ENCODE data around the gene CADPS2. TPM values are rescaled to one million over a fixed set of nuclear protein-coding genes. Genes with fewer than 3 reads are reported as not detected.
"Not testable (repeated sequence)": the region's sequence is repeated elsewhere in the genome, so short reads cannot be mapped to it uniquely, and the experiment has no call there.

Gene CADPS2
- polyA plus RNA-seq, 3 donors = not detected

- WGBS (ENCODE audit: insufficient coverage) = no CpG with 5 or more reads among the region's 2 CpGs
- Histone ChIP-seq H3K27ac (ENCODE audit: low read depth in 1 of 2, low read length in 2 of 2) (no peak overlapping the region), H3K36me3 (replicated peaks in 1 of 2; ENCODE audit: control insufficient read depth in 1 of 2, insufficient read depth in 2 of 2, low read length in 2 of 2) (no peaks in the 10 kb centered on the region), H3K4me2 (replicated peaks; ENCODE audit: extremely low read depth, low read length, poor library complexity, severe bottlenecking) (no peak overlapping the region), H4K20me1 (ENCODE audit: insufficient read depth, low read length) (no peaks in the 10 kb centered on the region), H2AFZ (ENCODE audit: insufficient read depth, low read depth, low read length, poor library complexity, severe bottlenecking) (no peak overlapping the region), H3K9me3 (replicated peaks in 1 of 2; ENCODE audit: control insufficient read depth in 1 of 2, insufficient read depth in 1 of 2, low read length in 2 of 2) (peaks cover 0 to 2% of the 10 kb centered on the region in 2 donors), H3K79me2 (ENCODE audit: insufficient read depth, low read length) (no peaks in the 10 kb centered on the region), H3K4me1 (ENCODE audit: control insufficient read depth in 1 of 2, insufficient read depth in 2 of 2, low read length in 2 of 2) (no peaks in the 10 kb centered on the region), H3K9ac (ENCODE audit: insufficient read depth, low read length, poor library complexity, severe bottlenecking) (no peak overlapping the region), H3K27me3 (ENCODE audit: control insufficient read depth in 2 of 2, insufficient read depth in 2 of 2, low read length in 2 of 2) (no peaks in the 10 kb centered on the region), H3K4me3 (replicated peaks in 1 of 3; ENCODE audit: low read depth in 2 of 3, low read length in 3 of 3) (no peak overlapping the region)
- H3K9me3 Mint-ChIP-seq = peaks cover 0 to 11% (median 3%) of the 10 kb centered on the region in 7 donors
- H3K36me3 Mint-ChIP-seq = no peaks in the 10 kb centered on the region
- no peaks in the 10 kb centered on the region for H3K27me3 Mint-ChIP-seq (ENCODE audit: low read depth in 3 of 3)
- no peak overlapping the region for H3K27ac Mint-ChIP-seq
- intact Hi-C loops (cut with micrococcal nuclease) = no loop called here
- no peak for DNase-seq
- TF ChIP-seq, protein P1, sequence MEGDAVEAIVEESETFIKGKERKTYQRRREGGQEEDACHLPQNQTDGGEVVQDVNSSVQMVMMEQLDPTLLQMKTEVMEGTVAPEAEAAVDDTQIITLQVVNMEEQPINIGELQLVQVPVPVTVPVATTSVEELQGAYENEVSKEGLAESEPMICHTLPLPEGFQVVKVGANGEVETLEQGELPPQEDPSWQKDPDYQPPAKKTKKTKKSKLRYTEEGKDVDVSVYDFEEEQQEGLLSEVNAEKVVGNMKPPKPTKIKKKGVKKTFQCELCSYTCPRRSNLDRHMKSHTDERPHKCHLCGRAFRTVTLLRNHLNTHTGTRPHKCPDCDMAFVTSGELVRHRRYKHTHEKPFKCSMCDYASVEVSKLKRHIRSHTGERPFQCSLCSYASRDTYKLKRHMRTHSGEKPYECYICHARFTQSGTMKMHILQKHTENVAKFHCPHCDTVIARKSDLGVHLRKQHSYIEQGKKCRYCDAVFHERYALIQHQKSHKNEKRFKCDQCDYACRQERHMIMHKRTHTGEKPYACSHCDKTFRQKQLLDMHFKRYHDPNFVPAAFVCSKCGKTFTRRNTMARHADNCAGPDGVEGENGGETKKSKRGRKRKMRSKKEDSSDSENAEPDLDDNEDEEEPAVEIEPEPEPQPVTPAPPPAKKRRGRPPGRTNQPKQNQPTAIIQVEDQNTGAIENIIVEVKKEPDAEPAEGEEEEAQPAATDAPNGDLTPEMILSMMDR (IDR thresholded peaks at IDR 0.05) = no peak
- H3K4me1 Mint-ChIP-seq = no peaks in the 10 kb centered on the region
- no peak overlapping the region for H3K4me3 Mint-ChIP-seq
Measured at GRCh38 chr7:122684504-122684903, 201.8 kb downstream of the CADPS2 start.

DNA sequence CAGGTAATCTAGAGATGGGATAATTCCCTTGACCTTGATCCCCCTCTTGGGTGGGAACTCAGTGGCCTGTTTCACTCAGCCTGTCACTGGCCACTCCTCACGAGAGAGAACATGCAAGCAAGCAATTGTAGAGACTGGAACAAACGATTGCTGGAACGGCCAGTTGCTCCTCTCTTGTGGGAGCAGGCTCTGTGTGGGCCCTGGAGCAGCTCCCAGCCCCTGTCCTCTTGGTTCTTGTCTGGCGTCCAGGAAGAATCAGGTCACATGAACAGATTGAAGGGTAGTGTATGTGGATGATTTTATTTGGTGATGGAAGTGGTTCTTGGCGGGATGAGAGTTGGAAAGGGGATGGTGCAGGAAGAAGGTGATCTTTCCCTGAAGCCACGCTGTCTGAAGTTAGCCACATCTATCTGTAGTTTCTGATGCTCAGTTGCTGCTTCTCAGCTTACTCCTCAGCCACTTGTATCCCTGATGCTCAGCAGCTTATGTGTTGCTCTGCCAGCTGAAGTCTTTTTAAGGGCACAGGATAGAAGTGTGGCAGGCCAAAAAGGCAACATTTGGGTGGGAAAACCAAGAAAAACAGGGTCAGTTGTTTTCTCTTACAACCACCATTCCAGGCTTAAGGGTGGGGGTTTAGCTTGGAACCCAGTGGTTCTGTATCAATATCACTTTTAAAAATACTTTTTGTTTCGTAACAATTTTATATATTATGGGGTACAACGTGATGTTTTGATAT, 203.3 kb downstream of the CADPS2 start:
- WGBS (ENCODE audit: insufficient coverage) = 85% methylated on average over 5 of the region's 8 CpGs
- Mint-ChIP-seq H3K27ac (no peak overlapping the region), H3K36me3 (no peaks in the 10 kb centered on the region), H3K9me3 (peaks cover 0 to 13% (median 2%) of the 10 kb centered on the region in 7 donors), H3K4me3 (no peak overlapping the region), H3K27me3 (ENCODE audit: low read depth in 3 of 3) (no peaks in the 10 kb centered on the region), H3K4me1 (no peaks in the 10 kb centered on the region)
- no peak overlapping the region for H3K27ac ChIP-seq (ENCODE audit: low read depth in 1 of 2, low read length in 2 of 2)
- H3K79me2 ChIP-seq (ENCODE audit: insufficient read depth, low read length) = no peaks in the 10 kb centered on the region
- no peaks in the 10 kb centered on the region for H3K9me3 ChIP-seq (replicated peaks in 1 of 2; ENCODE audit: control insufficient read depth in 1 of 2, insufficient read depth in 1 of 2, low read length in 2 of 2)
- DNase-seq = no peak
- no peak overlapping the region for H3K9ac ChIP-seq (ENCODE audit: insufficient read depth, low read length, poor library complexity, severe bottlenecking)
- TF ChIP-seq, protein P1 (IDR thresholded peaks at IDR 0.05) = no peak
- no peaks in the 10 kb centered on the region for H3K36me3 ChIP-seq (replicated peaks in 1 of 2; ENCODE audit: control insufficient read depth in 1 of 2, insufficient read depth in 2 of 2, low read length in 2 of 2)
- H2AFZ ChIP-seq (ENCODE audit: insufficient read depth, low read depth, low read length, poor library complexity, severe bottlenecking) = no peak overlapping the region
- no peak overlapping the region for H3K4me3 ChIP-seq (replicated peaks in 1 of 3; ENCODE audit: low read depth in 2 of 3, low read length in 3 of 3)
- H3K4me1 ChIP-seq (ENCODE audit: control insufficient read depth in 1 of 2, insufficient read depth in 2 of 2, low read length in 2 of 2) = no peaks in the 10 kb centered on the region
- H4K20me1 ChIP-seq (ENCODE audit: insufficient read depth, low read length) = no peaks in the 10 kb centered on the region
- H3K27me3 ChIP-seq (ENCODE audit: control insufficient read depth in 2 of 2, insufficient read depth in 2 of 2, low read length in 2 of 2) = no peaks in the 10 kb centered on the region
- intact Hi-C loops (cut with micrococcal nuclease) = no loop called here
- no peak overlapping the region for H3K4me2 ChIP-seq (replicated peaks; ENCODE audit: extremely low read depth, low read length, poor library complexity, severe bottlenecking)

DNA sequence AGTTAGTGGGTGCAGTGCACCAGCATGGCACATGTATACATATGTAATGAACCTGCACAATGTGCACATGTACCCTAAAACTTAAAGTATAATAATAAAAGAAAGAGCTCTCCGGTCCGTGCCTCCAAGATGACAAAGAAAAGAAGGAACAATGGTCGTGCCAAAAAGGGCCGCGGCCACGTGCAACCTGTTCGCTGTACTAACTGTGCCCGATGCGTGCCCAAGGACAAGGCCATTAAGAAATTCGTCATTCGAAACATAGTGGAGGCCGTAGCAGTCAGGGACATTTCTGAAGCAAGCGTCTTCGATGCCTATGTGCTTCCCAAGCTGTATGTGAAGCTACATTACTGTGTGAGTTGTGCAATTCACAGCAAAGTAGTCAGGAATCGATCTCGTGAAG, 205.1 kb downstream of the CADPS2 start:
- not testable (repeated sequence) for H3K36me3 Mint-ChIP-seq; H3K27me3 Mint-ChIP-seq (ENCODE audit: low read depth in 3 of 3); H3K27ac Mint-ChIP-seq

More for the DNA sequence above, 205.1 kb downstream of the CADPS2 start:
- H3K9me3 Mint-ChIP-seq = peaks cover 0 to 13% (median 5%) of the 10 kb centered on the region in 7 donors
- H3K79me2 ChIP-seq (ENCODE audit: insufficient read depth, low read length); H3K4me1 Mint-ChIP-seq; intact Hi-C loops (cut with micrococcal nuclease); H3K9ac ChIP-seq (ENCODE audit: insufficient read depth, low read length, poor library complexity, severe bottlenecking); H3K27ac ChIP-seq (ENCODE audit: low read depth in 1 of 2, low read length in 2 of 2); H3K9me3 ChIP-seq (replicated peaks in 1 of 2; ENCODE audit: control insufficient read depth in 1 of 2, insufficient read depth in 1 of 2, low read length in 2 of 2); H3K36me3 ChIP-seq (replicated peaks in 1 of 2; ENCODE audit: control insufficient read depth in 1 of 2, insufficient read depth in 2 of 2, low read length in 2 of 2); H3K4me2 ChIP-seq (replicated peaks; ENCODE audit: extremely low read depth, low read length, poor library complexity, severe bottlenecking); H2AFZ ChIP-seq (ENCODE audit: insufficient read depth, low read depth, low read length, poor library complexity, severe bottlenecking); H3K4me1 ChIP-seq (ENCODE audit: control insufficient read depth in 1 of 2, insufficient read depth in 2 of 2, low read length in 2 of 2); H4K20me1 ChIP-seq (ENCODE audit: insufficient read depth, low read length); DNase-seq; H3K27me3 ChIP-seq (ENCODE audit: control insufficient read depth in 2 of 2, insufficient read depth in 2 of 2, low read length in 2 of 2); H3K4me3 Mint-ChIP-seq; H3K4me3 ChIP-seq (replicated peaks in 1 of 3; ENCODE audit: low read depth in 2 of 3, low read length in 3 of 3): not testable (repeated sequence)
- WGBS (ENCODE audit: insufficient coverage) = 92% methylated on average over 14 of the region's 16 CpGs

Measured in CD14-positive monocyte (primary cell).